HCT116 (cell line): ENCODE data around the gene RALGPS1. TPM values are rescaled to one million over a fixed set of nuclear protein-coding genes. Genes with fewer than 3 reads are reported as not detected.

Experiments used
- ATAC-seq: fragments of 200-7000 bp; cut with Tn5 transposase; 2 replicates; pipeline ENCODE4 v1.9.1; 2020; ENCODE audit warnings: mild to moderate bottlenecking, moderate library complexity
- BruUV-seq: library from RNA; stranded (reverse); fragments of 400-500 nt; replicated peaks from 2 replicates; lab custom pipeline; 2021; lab: Mats Ljungman, UMichigan
- CTCF ChIA-PET: fragments of 300-600 bp; sonication (Branson Sonifier 250); formaldehyde crosslinking; loops from one replicate; lab custom pipeline; 2021; ENCODE audit warnings: antibody characterized with exemption; lab: Charles Lee
- POLR2A ChIA-PET: fragments of 300-600, 350-600 bp; sonication (Branson Sonifier 250); formaldehyde crosslinking; loops from one replicate; lab custom pipeline; 2021; ENCODE audit warnings: antibody characterized with exemption; lab: Charles Lee
- RAD21 ChIA-PET, 2 experiments: fragments of 300-600 bp; sonication (Branson Sonifier 250); formaldehyde crosslinking; loops; one replicate each; lab custom pipeline; 2023; ENCODE audit warnings: low total read pairs in 2 of 2; ENCODE audit not compliant: uncharacterized antibody in 2 of 2, unreplicated experiment in 2 of 2, low non-redundant PET in 1 of 2; lab: Charles Lee
- DNase-seq: peaks from one replicate; pipeline ENCODE4 v3.0.0-alpha.2; 2010; ENCODE audit warnings: low read depth, low spot score
- H2AFZ ChIP-seq: fragments of 200-600 bp; shearing (Covaris generic), sonication (generic); 2 replicates; pipeline ENCODE4 v1.6.1; 2017; ENCODE audit warnings: low read depth, mixed run types, mixed read lengths, antibody characterized with exemption, low read length; ENCODE audit not compliant: poor library complexity, severe bottlenecking
- H3K27ac ChIP-seq: 2 replicates; pipeline ENCODE4 v1.5.1; 2012; ENCODE audit warnings: low read depth, low read length
- H3K27me3 ChIP-seq: fragments of 200-600 bp; sonication (generic); 2 replicates; pipeline ENCODE4 v1.6.1; 2016; ENCODE audit warnings: mixed run types, low read length, mixed read lengths; ENCODE audit not compliant: insufficient read depth
- H3K36me3 ChIP-seq, 2 experiments: fragments of 200-500 bp in 1 of 2; fragments of 200-600 bp in 1 of 2; sonication (Bioruptor generic) in 1 of 2; sonication (generic) in 1 of 2; 2 replicates each; pipeline versions ENCODE4 v1.5.1 to v1.6.1; 2014 to 2016; ENCODE audit warnings: low read length in 2 of 2, inconsistent platforms in 1 of 2, mixed read lengths in 1 of 2, mixed run types in 1 of 2; ENCODE audit not compliant: insufficient read depth in 2 of 2, control insufficient read depth in 1 of 2
- H3K4me1 ChIP-seq, 2 experiments: fragments of 200-600 bp in 1 of 2; sonication (generic) in 1 of 2; 2 replicates each; pipeline versions ENCODE4 v1.5.1 to v1.6.1; 2012 to 2017; ENCODE audit warnings: low read length in 2 of 2, inconsistent platforms in 1 of 2, mild to moderate bottlenecking in 1 of 2, mixed read lengths in 1 of 2, mixed run types in 1 of 2, moderate library complexity in 1 of 2; ENCODE audit not compliant: insufficient read depth in 2 of 2, control insufficient read depth in 1 of 2
- H3K4me2 ChIP-seq: fragments of 200-600 bp; sonication (generic); 2 replicates; pipeline ENCODE4 v1.6.1; 2017; ENCODE audit warnings: mixed run types, low read length, mixed read lengths
- H3K4me3 ChIP-seq, 2 experiments: fragments of 200-600 bp in 1 of 2; sonication (generic) in 1 of 2; replicated peaks in 1 of 2; 2 replicates each; pipeline ENCODE4 v1.5.1; 2011 to 2016; ENCODE audit warnings: low read length in 2 of 2, control low read depth in 1 of 2, low read depth in 1 of 2, mild to moderate bottlenecking in 1 of 2, mixed read lengths in 1 of 2, mixed run types in 1 of 2
- H3K79me2 ChIP-seq: fragments of 200-600 bp; sonication (generic); 2 replicates; pipeline ENCODE4 v1.6.1; 2017; ENCODE audit warnings: mild to moderate bottlenecking, mixed run types, low read length, moderate library complexity, mixed read lengths; ENCODE audit not compliant: insufficient read depth
- H3K9ac ChIP-seq: fragments of 200-600 bp; sonication (generic); 2 replicates; pipeline ENCODE4 v1.6.1; 2016; ENCODE audit warnings: low read length, mixed read lengths
- H3K9me2 ChIP-seq: fragments of 200-600 bp; sonication (generic), shearing (Covaris generic); 2 replicates; pipeline ENCODE4 v1.6.1; 2017; ENCODE audit warnings: mixed run types, mild to moderate bottlenecking, moderate library complexity; ENCODE audit not compliant: insufficient read depth
- H3K9me3 ChIP-seq, 2 experiments: fragments of 200-500 bp in 1 of 2; fragments of 200-600 bp in 1 of 2; sonication (Bioruptor generic) in 1 of 2; sonication (generic) in 1 of 2; 2 replicates each; pipeline ENCODE4 v1.6.1; 2014 to 2017; ENCODE audit warnings: low read length in 2 of 2, mixed read lengths in 2 of 2, inconsistent platforms in 1 of 2, low read depth in 1 of 2, mild to moderate bottlenecking in 1 of 2, mixed run types in 1 of 2, moderate library complexity in 1 of 2; ENCODE audit not compliant: control insufficient read depth in 1 of 2, insufficient read depth in 1 of 2
- H4K20me1 ChIP-seq: fragments of 200-600 bp; sonication (generic), shearing (Covaris generic); 2 replicates; pipeline ENCODE4 v1.6.1; 2017; ENCODE audit warnings: mixed run types, mild to moderate bottlenecking, moderate library complexity; ENCODE audit not compliant: insufficient read depth
- ATF3 ChIP-seq: IDR thresholded peaks from 2 replicates; pipeline ENCODE4 v1.6.1; 2012
- EGR1 ChIP-seq: IDR thresholded peaks from 2 replicates; pipeline ENCODE4 v1.6.1; 2012; ENCODE audit warnings: low read depth
- ELF1 ChIP-seq: IDR thresholded peaks from 2 replicates; pipeline ENCODE4 v1.6.1; 2012; ENCODE audit warnings: low read depth, borderline replicate concordance
- EZH2phosphoT487 ChIP-seq: fragments of 200-600 bp; IDR thresholded peaks from 2 replicates; pipeline ENCODE4 v1.6.1; 2018; ENCODE audit warnings: antibody characterized with exemption, borderline replicate concordance
- POLR2A ChIP-seq: IDR thresholded peaks from 2 replicates; pipeline ENCODE4 v1.7.0; 2011; ENCODE audit warnings: borderline replicate concordance; ENCODE audit not compliant: insufficient read depth, insufficient read length; ENCODE audit errors: extremely low read depth
- REST ChIP-seq: IDR thresholded peaks from 2 replicates; pipeline ENCODE4 v1.6.1; 2012; ENCODE audit warnings: low read depth
- SP1 ChIP-seq: IDR thresholded peaks from 2 replicates; pipeline ENCODE4 v1.6.1; 2012; ENCODE audit warnings: low read depth
- SRF ChIP-seq: IDR thresholded peaks from 2 replicates; pipeline ENCODE4 v1.6.1; 2012; ENCODE audit warnings: low read depth
- YY1 ChIP-seq: IDR thresholded peaks from 2 replicates; pipeline ENCODE4 v1.6.1; 2011; ENCODE audit warnings: low read length, low read depth, moderate library complexity, mild to moderate bottlenecking; ENCODE audit not compliant: insufficient replicate concordance; ENCODE audit errors: extremely low read depth
- ZFX ChIP-seq: fragments of 450-650 bp; IDR thresholded peaks from 2 replicates; pipeline ENCODE4 v1.6.1; 2017
- ZNF274 ChIP-seq: fragments of 200-500 bp; sonication (Bioruptor generic); IDR thresholded peaks from 2 replicates; pipeline ENCODE4 v1.6.1; 2014; ENCODE audit warnings: mild to moderate bottlenecking, low read depth, low read length, inconsistent platforms
- intact Hi-C: fragments of 100-400 bp; cut with micrococcal nuclease; formaldehyde crosslinking; loops from 2 replicates; pipeline ENCODE4 v1.10.0; 2022
- total RNA-seq: library from RNA; stranded (reverse); gene quantifications from one replicate; pipeline ENCODE4 v1.2.1, GENCODE V29; 2021; ENCODE audit not compliant: unreplicated experiment
- TF ChIP-seq, protein P1 (sequence below), 3 experiments: fragments of 200-600 bp in 1 of 3; sonication (generic) in 1 of 3; IDR thresholded peaks in 2 of 3; conservative IDR thresholded peaks in 1 of 3; 2 replicates each; pipeline ENCODE4 v1.5.1; 2012 to 2017; ENCODE audit warnings: low read depth in 2 of 3, low read length in 2 of 3, antibody characterized with exemption in 1 of 3, borderline replicate concordance in 1 of 3, control low read depth in 1 of 3, mild to moderate bottlenecking in 1 of 3, mixed read lengths in 1 of 3, mixed run types in 1 of 3, moderate library complexity in 1 of 3; ENCODE audit not compliant: insufficient read depth in 1 of 3

The RALGPS1 gene
- total RNA-seq, 1 experiment from 2014 or later: 7.6 TPM

DNA sequence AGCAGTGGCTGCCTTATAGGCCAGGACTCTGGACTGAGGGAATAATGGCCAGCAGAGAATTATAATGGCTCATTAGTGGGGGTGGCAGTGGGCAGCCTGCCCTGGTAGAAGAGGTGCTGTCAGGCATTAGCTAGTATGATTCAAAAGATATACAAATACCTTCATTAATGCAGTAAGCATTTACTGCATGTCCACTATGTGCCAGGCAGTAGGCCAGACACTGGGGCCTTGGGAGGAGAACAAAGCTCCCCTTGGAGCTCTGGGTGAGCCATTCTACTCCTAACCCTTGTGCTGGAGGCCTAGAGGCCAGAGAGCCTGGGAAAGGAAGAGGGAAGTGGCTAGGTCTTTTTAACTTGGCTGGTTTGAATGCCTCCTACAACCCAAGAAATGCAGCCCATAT, 348.0 kb downstream of the RALGPS1 start:
- Histone ChIP-seq H3K4me3 (no peak overlapping the region), H3K36me3 (no peaks in the 10 kb centered on the region), H3K27me3 (no peaks in the 10 kb centered on the region), H3K9me3 (no peaks in the 10 kb centered on the region), H3K4me2 (no peak overlapping the region), H3K79me2 (no peaks in the 10 kb centered on the region), H3K9me2 (no peaks in the 10 kb centered on the region), H2AFZ (no peak overlapping the region), H4K20me1 (no peaks in the 10 kb centered on the region), H3K4me1 (no peaks in the 10 kb centered on the region), H3K9ac (no peak overlapping the region), H3K27ac (no peak overlapping the region)
- intact Hi-C loops: no loop called here
- ChIA-PET RAD21 (no interaction called here), POLR2A (no interaction called here), CTCF (no interaction called here)
- ATAC-seq: no peak
- BruUV-seq: no TSS peak
- TF ChIP-seq ZFX (0 out of 2 replicates have a peak, but pooled peaks have one; percentile 8), REST (no peak), SP1 (no peak), YY1 (no peak), EZH2phosphoT487 (no peak)
- no peak for DNase-seq

GRCh38 chr9:127263237-127263636, 348.7 kb downstream of the RALGPS1 start:
- no peak overlapping the region for H3K4me3 ChIP-seq
- ChIA-PET CTCF (no interaction called here), RAD21 (interaction anchor here in 1 of 2 experiments (0.5 kb wide), 1 partner anchor 256 kb away, joined by 3 read pairs; no protein-coding TSS in a partner anchor), POLR2A (no interaction called here)
- H4K20me1 ChIP-seq: no peaks in the 10 kb centered on the region
- ATAC-seq (no peak), DNase-seq (no peak)
- no TSS peak for BruUV-seq
- H2AFZ ChIP-seq: no peak overlapping the region
- H3K79me2 ChIP-seq: no peaks in the 10 kb centered on the region
- no peak overlapping the region for H3K27ac ChIP-seq
- H3K27me3 ChIP-seq: no peaks in the 10 kb centered on the region
- no peak overlapping the region for H3K4me2 ChIP-seq
- intact Hi-C loops: no loop called here
- no peaks in the 10 kb centered on the region for H3K9me2 ChIP-seq
- H3K36me3 ChIP-seq: no peaks in the 10 kb centered on the region
- no peaks in the 10 kb centered on the region for H3K4me1 ChIP-seq
- no peak overlapping the region for H3K9ac ChIP-seq
- H3K9me3 ChIP-seq: no peaks in the 10 kb centered on the region
- TF ChIP-seq, protein P1, sequence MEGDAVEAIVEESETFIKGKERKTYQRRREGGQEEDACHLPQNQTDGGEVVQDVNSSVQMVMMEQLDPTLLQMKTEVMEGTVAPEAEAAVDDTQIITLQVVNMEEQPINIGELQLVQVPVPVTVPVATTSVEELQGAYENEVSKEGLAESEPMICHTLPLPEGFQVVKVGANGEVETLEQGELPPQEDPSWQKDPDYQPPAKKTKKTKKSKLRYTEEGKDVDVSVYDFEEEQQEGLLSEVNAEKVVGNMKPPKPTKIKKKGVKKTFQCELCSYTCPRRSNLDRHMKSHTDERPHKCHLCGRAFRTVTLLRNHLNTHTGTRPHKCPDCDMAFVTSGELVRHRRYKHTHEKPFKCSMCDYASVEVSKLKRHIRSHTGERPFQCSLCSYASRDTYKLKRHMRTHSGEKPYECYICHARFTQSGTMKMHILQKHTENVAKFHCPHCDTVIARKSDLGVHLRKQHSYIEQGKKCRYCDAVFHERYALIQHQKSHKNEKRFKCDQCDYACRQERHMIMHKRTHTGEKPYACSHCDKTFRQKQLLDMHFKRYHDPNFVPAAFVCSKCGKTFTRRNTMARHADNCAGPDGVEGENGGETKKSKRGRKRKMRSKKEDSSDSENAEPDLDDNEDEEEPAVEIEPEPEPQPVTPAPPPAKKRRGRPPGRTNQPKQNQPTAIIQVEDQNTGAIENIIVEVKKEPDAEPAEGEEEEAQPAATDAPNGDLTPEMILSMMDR (IDR thresholded peaks at IDR 0.05 in 2 of 3, conservative IDR thresholded peaks at IDR 0.05 in 1 of 3; ENCODE audit: borderline replicate concordance in 1 of 3, insufficient read depth in 1 of 3, low read depth in 2 of 3, low read length in 2 of 3): no peak
- TF ChIP-seq ZNF274 (no peak), ATF3 (no peak), ELF1 (no peak), POLR2A (no peak), EZH2phosphoT487 (no peak), EGR1 (no peak), ZFX (no peak), SRF (no peak)
